Activated CD4-positive, alpha-beta T cell treated with anti-CD3 and anti-CD28 coated beads for 36 hours (primary cell): ENCODE data around the gene RXRA. TPM values are rescaled to one million over a fixed set of nuclear protein-coding genes. Genes with fewer than 3 reads are reported as not detected.

ENCODE experiments used
- ATAC-seq: fragments of 200-7000 bp; cut with Tn5 transposase; one replicate; pipeline ENCODE4 v1.10.0; 2021; ENCODE audit warnings: mild to moderate bottlenecking, moderate library complexity
- CTCF ChIA-PET: fragments of 350-600 bp; sonication (Branson Sonifier 250); formaldehyde crosslinking; loops from one replicate; lab custom pipeline; 2021; ENCODE audit warnings: antibody characterized with exemption; lab: Charles Lee
- POLR2A ChIA-PET: fragments of 350-600 bp; sonication (Branson Sonifier 250); formaldehyde crosslinking; loops from one replicate; lab custom pipeline; 2021; ENCODE audit warnings: antibody characterized with exemption, inconsistent platforms; lab: Charles Lee
- DNase-seq: peaks from one replicate; pipeline ENCODE4 v3.0.0-alpha.2; 2020
- H3K27ac Mint-ChIP-seq: one replicate; pipeline ENCODE4 v1.8.0; 2021; ENCODE audit warnings: mixed read lengths
- H3K27me3 Mint-ChIP-seq: one replicate; pipeline ENCODE4 v1.8.0; 2021; ENCODE audit warnings: mixed read lengths
- H3K36me3 Mint-ChIP-seq: one replicate; pipeline ENCODE4 v1.8.0; 2021; ENCODE audit warnings: low read depth, mixed read lengths
- H3K4me1 Mint-ChIP-seq: one replicate; pipeline ENCODE4 v1.8.0; 2021; ENCODE audit warnings: mixed read lengths
- H3K4me3 Mint-ChIP-seq: one replicate; pipeline ENCODE4 v1.8.0; 2021; ENCODE audit warnings: mild to moderate bottlenecking, moderate library complexity, mixed read lengths
- H3K9me3 Mint-ChIP-seq: one replicate; pipeline ENCODE4 v1.8.0; 2021; ENCODE audit warnings: low read depth, mixed read lengths
- intact Hi-C, 2 experiments: fragments of 100-400 bp; cut with DNase I in 1 of 2; cut with micrococcal nuclease in 1 of 2; formaldehyde crosslinking; loops; one replicate each; pipeline versions ENCODE4 v1.14.2 to v1.15.1; 2022 to 2024; cut with DNase I, micrococcal nuclease
- total RNA-seq, 2 experiments: library from RNA; stranded (reverse); gene quantifications; one replicate each; pipeline ENCODE4 v1.2.3, GENCODE V29; 2021

Gene RXRA
- total RNA-seq, 2 experiments from 2014 or later, result 17.6 to 20.9 TPM

- peaks cover 2% of the 10 kb centered on the region for H3K27me3 Mint-ChIP-seq
- POLR2A ChIA-PET, result no interaction called here
- intact Hi-C loops, result no loop called here
- H3K27ac Mint-ChIP-seq, result no peak overlapping the region
- H3K4me1 Mint-ChIP-seq, result no peaks in the 10 kb centered on the region
- ATAC-seq (no peak), DNase-seq (no peak)
- CTCF ChIA-PET, result interaction anchor here (1.1 kb wide), 1 partner anchor 155 kb away, joined by 4 read pairs; no protein-coding TSS in a partner anchor
- H3K36me3 Mint-ChIP-seq, result no peaks in the 10 kb centered on the region
- H3K9me3 Mint-ChIP-seq, result no peaks in the 10 kb centered on the region
- no peak overlapping the region for H3K4me3 Mint-ChIP-seq
Measured at GRCh38 chr9:134287591-134288491, 38.4 kb upstream of the RXRA start.

DNA sequence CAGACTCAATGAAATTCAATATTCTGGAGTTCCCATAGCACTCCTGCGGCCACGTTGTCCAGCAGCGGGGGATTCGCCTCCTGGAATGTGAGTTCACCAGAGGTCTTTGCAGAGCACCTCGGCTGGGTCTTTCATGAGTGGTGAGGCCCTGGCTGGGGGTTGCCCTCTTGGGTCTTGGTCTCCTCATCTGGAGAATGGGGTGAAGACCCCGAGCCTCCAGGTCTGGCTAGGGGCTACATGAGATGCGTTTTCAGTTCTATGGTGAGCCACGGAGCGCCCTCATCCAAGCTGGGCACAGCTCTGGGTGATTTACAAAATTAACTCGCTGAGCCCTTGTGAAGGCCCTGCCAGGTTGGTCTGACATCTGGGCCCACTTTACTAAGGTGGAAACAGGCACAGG lies 37.5 kb upstream of the RXRA start:
- H3K9me3 Mint-ChIP-seq, result no peaks in the 10 kb centered on the region
- DNase-seq (no peak), ATAC-seq (no peak)
- H3K27ac Mint-ChIP-seq, result no peak overlapping the region
- intact Hi-C loops, result no loop called here
- H3K4me3 Mint-ChIP-seq, result no peak overlapping the region
- peaks cover 2% of the 10 kb centered on the region for H3K4me1 Mint-ChIP-seq
- ChIA-PET POLR2A (no interaction called here), CTCF (no interaction called here)
- peaks cover 2% of the 10 kb centered on the region for H3K27me3 Mint-ChIP-seq
- no peaks in the 10 kb centered on the region for H3K36me3 Mint-ChIP-seq

GRCh38 chr9:134289241-134289875 lies 36.9 kb upstream of the RXRA start:
- ChIA-PET POLR2A (no interaction called here), CTCF (no interaction called here)
- DNase-seq (no peak), ATAC-seq (no peak)
- Mint-ChIP-seq H3K27me3 (peaks cover 2% of the 10 kb centered on the region), H3K4me1 (peaks cover 2% of the 10 kb centered on the region), H3K9me3 (no peaks in the 10 kb centered on the region), H3K27ac (no peak overlapping the region), H3K36me3 (no peaks in the 10 kb centered on the region), H3K4me3 (no peak overlapping the region)
- intact Hi-C loops, result no loop called here

DNA sequence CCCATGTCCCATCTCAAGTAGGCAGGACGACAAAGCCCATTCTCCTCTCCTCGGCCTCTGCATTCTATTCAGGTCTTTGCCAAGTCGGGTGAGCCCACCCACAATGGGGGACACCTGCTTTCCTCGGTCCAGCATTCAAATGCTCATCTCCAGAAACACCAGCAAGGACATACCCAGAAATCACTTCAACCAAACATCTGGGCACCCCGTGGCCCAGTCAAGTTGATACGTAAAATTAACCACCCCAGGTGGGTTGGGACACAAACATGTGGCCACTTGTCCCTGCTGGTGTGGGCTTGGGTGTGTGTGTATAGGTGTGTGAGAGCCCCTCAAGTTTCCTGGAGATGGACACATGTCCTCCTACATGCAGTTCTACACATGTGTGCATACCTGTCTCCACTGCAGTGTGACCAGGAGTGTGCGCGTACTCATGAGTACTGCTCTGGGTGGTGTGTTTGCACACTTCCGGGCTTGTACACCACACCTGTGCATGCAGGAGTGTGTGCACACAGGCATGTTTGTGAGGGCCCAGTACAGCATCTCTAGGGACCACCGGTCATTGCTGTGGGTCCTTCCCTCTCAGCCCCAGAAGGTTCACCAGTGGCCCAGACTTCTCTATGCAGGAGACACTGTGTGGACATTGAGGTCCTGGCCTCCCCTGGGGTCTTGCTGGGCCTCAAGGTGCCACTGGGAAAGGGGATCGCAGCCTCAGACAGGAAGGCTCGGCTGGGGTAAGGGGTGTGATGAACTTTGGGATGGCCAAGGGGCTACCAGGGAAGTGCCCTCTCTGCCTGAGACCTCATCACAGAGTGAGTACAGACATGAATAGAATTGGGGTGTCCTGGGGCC lies 35.4 kb upstream of the RXRA start:
- CTCF ChIA-PET, result no interaction called here
- no peak for ATAC-seq
- POLR2A ChIA-PET, result no interaction called here
- Mint-ChIP-seq H3K4me1 (peaks cover 2% of the 10 kb centered on the region), H3K4me3 (no peak overlapping the region), H3K9me3 (no peaks in the 10 kb centered on the region), H3K27ac (no peak overlapping the region), H3K36me3 (no peaks in the 10 kb centered on the region), H3K27me3 (peaks cover 2% of the 10 kb centered on the region)
- no peak for DNase-seq
- intact Hi-C loops, result no loop called here

- intact Hi-C loops, result no loop called here
- H3K27ac Mint-ChIP-seq, result no peak overlapping the region
- peaks cover 2% of the 10 kb centered on the region for H3K4me1 Mint-ChIP-seq
- no peaks in the 10 kb centered on the region for H3K36me3 Mint-ChIP-seq
- H3K9me3 Mint-ChIP-seq, result no peaks in the 10 kb centered on the region
- ATAC-seq, result no peak
- POLR2A ChIA-PET, result no interaction called here
- CTCF ChIA-PET, result no interaction called here
- no peak overlapping the region for H3K4me3 Mint-ChIP-seq
- peaks cover 2% of the 10 kb centered on the region for H3K27me3 Mint-ChIP-seq
- no peak for DNase-seq
Measured at GRCh38 chr9:134291452-134291881, 34.8 kb upstream of the RXRA start.

- intact Hi-C loops, result no loop called here
- H3K4me3 Mint-ChIP-seq, result no peak overlapping the region
- CTCF ChIA-PET, result interaction anchor here (0.7 to 1.0 kb wide), 2 partner anchors 43 to 447 kb away, joined by 3 to 4 read pairs; no protein-coding TSS in a partner anchor
Measured at GRCh38 chr9:134291961-134292871, 34.0 kb upstream of the RXRA start.

DNA sequence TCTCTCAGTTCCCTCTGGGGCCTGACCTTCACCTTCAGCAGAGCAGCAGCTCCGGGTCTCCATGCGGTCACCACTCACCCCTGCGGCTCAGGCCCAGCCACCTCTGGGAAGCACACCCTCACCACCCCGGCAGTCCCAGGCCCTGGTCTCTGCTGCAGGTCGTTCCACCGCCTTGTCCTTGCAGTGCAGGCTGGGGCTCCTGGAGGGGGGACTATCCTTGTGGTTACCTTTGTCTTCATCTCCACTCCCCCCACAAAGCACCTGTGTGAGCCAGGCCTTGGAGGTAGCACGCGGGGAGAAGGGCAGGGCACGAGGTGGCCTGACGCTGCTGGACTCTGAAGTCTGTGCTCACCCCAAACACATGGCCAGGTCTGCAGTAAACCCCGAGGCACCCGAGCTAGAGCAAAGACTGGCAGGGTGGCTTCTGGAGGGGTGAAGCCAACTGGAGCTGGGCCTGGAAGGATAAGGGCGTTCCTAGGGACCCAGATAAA lies 33.2 kb upstream of the RXRA start:
- Mint-ChIP-seq H3K27me3 (peaks cover under 1% of the 10 kb centered on the region), H3K9me3 (no peaks in the 10 kb centered on the region), H3K27ac (no peak overlapping the region), H3K4me3 (no peak overlapping the region), H3K36me3 (no peaks in the 10 kb centered on the region), H3K4me1 (peaks cover 2% of the 10 kb centered on the region)
- ATAC-seq (no peak), DNase-seq (no peak)
- CTCF ChIA-PET, result interaction anchor here (0.7 kb wide), 1 partner anchor 448 kb away, joined by 4 read pairs; no protein-coding TSS in a partner anchor
- intact Hi-C loops, result no loop called here
- POLR2A ChIA-PET, result no interaction called here

More at GRCh38 chr9:134291961-134292871, 34.0 kb upstream of the RXRA start:
- ATAC-seq (no peak), DNase-seq (no peak)
- POLR2A ChIA-PET, result no interaction called here
- Mint-ChIP-seq H3K27me3 (no peaks in the 10 kb centered on the region), H3K4me1 (peaks cover 2% of the 10 kb centered on the region), H3K36me3 (no peaks in the 10 kb centered on the region), H3K27ac (no peak overlapping the region), H3K9me3 (no peaks in the 10 kb centered on the region)

DNA sequence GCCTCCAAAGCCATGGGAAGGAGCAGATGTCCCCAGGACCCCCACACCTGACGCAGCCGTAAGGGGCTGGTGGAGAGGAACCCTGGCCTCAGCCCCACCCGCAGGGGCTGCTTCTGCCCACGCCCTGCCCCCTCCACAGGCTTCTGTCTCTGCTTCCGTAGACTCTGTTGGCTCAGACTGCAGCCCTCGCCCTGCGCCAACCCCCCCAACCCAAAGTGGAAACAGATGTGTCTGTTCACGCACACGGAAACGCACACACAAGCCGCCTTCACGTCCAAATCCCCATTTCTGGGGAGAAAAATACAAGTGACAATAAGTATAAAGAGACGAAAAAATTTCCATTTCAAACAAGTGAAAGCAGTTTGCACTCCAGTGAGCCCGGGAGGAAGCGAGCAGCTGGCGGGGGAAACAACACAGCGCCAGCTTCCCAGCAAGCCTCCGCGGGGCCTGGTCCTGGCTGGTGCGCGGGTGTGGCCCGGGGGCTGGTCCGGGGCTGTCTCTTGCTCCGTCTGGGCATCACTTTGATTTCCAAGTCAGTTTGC lies 32.6 kb upstream of the RXRA start:
- DNase-seq (no peak), ATAC-seq (no peak)
- ChIA-PET CTCF (no interaction called here), POLR2A (no interaction called here)
- no peaks in the 10 kb centered on the region for H3K9me3 Mint-ChIP-seq
- no peak overlapping the region for H3K4me3 Mint-ChIP-seq
- H3K4me1 Mint-ChIP-seq, result peaks cover 2% of the 10 kb centered on the region
- no peaks in the 10 kb centered on the region for H3K36me3 Mint-ChIP-seq
- intact Hi-C loops, result no loop called here
- peaks cover 1% of the 10 kb centered on the region for H3K27me3 Mint-ChIP-seq
- H3K27ac Mint-ChIP-seq, result no peak overlapping the region

DNA sequence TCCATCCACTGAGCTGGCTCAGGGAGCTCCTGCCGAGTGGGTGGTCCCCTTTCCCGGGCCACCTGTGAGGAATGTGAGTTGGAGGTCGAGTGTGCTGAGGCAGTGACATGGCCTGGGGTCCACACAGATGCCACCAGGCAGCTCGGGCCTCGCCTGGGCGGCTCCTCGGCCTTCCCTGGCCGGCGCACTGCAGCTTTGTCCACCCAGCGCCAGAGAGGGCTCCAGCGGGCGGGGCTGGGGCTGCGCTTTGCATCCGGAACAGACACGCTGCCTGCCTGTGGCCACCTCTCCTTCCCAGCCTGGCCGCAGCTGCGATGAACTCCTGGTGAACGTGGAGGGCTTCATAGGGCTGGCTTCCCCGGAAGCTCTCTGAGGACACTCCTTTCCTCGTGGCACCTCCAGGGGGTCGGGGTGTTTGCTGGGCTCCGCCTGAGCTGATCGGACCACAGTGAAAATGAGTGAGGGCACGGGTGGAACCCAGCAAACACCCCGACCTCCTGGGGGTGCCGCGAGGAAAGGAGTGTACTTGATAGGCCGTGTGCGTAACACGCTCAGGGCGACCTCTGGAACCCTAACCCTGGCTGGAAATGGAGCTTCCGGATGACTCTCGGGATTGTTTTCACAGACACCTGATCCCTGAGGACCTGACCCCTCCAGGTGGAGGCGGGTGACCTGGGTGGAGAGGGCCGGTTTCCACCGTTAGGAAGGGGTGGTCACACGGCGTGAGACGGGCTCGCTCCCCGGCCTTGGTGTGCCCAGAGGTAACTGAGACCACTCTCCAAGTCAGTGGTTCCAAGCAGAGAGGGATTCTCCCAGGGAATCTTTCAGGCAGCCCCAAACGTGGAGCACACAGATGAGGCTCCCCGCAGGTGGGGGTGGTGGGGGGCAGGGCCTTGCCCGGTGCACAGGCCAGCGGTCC lies 31.8 kb upstream of the RXRA start:
- Mint-ChIP-seq H3K9me3 (no peaks in the 10 kb centered on the region), H3K27me3 (peaks cover 1% of the 10 kb centered on the region), H3K36me3 (no peaks in the 10 kb centered on the region), H3K4me3 (no peak overlapping the region), H3K27ac (no peak overlapping the region), H3K4me1 (peaks cover 2% of the 10 kb centered on the region)
- POLR2A ChIA-PET, result no interaction called here
- ATAC-seq (no peak), DNase-seq (no peak)
- CTCF ChIA-PET, result no interaction called here
- intact Hi-C loops, result no loop called here
